GM21723 (cell line): ENCODE measurements around the gene PDCD6IP.
"Not testable (repeated sequence)": the region's sequence is repeated elsewhere in the genome, so short reads cannot be mapped to it uniquely, and the experiment has no call there.

ENCODE experiments used
- ATAC-seq: cut with Tn5 transposase; IDR thresholded peaks from one replicate; pipeline ENCODE4 v1.9.1; 2021; ENCODE audit warnings: mild to moderate bottlenecking, moderate library complexity; ENCODE audit not compliant: unreplicated experiment

Gene PDCD6IP

DNA sequence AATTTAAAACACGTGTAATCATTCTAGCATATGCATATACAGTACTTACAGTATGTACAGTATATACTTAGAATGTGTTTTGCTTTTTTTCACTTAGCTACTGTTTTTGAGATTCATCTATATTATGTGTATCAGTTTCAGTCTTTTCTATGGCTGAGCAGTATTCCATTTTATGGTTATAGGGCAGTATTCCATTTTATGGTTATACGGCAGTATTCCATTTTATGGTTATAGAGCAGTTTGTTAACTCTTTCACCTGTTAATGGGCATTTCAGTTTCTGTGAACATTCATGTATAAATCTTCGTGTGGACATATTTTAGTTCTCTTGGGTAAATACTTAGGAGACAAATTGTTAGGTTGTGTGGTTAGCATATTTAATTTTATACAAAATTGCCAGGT, 40.9 kb downstream of the PDCD6IP start:
- ATAC-seq = no peak

DNA sequence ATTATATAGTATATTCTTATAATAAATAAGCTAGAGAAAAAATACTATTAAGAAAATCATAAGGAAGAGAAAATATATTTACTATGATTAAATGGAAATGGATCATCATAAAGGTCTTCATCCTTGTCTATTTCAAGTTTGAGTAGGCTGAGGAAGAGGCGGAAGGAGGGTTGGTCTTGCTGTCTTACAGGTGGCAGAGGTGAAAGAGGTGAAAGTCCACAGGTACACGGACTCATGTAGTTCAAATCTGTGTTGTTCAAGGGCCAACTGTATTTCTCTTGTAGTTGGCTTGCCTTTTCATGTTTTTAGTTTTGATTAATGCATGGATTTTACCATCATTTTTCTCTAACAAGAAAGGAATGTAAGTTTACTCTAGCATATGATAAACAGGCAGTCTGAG, 41.7 kb downstream of the PDCD6IP start:
- no peak for ATAC-seq

DNA sequence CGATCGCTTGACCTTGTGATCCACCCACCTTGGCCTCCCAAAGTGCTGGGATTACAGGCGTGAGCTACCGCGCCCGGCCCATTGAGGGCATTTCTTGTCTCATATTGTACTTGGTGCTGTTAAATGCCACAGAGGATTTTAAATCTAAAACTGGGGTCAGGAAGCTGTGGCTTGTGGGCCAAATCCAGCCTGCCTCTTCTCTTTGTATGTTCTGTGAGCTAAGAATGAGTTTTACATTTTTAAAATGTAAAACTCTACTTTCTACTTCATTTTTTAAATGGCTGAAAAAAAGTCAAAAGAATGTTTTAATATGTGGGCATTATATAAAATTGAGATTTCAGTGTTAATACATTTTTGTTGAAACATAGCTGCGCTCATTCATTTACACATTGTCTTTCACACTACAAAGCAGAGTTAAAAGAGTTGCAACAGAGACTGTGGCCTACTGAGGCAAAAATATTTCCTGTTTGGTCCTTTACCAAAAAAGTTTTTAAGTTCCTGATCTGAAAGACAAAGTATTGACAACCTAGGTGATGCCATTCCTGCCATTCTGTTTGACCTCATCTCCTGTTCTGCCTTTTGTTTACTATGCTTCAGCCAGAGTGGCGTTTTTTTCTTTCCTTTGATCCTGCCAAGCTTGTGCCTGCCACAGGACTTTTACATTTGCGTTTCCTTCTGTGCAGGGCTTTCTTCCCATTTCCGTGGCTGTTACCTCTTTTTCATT, 50.4 kb downstream of the PDCD6IP start:
- no peak for ATAC-seq

DNA sequence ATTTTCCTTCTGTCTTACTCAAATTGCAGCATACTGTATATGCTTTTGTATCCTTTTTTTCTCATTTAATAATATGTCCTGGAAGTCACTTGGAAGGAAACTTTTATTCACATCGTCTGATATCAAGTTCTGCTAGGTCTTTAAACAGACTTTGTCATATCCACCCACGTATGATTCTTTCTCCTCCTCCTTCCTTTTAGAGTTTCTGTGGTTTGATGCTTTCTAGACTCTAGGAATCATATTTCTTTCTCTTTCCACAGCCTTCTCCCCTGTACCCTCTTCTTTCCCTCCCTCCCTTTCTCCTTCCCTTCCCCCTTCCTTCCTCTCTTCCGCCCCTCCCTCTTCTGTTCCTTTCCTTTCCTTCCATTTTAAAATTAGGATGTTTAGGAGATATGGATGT, 52.2 kb downstream of the PDCD6IP start:
- not testable (repeated sequence) for ATAC-seq

DNA sequence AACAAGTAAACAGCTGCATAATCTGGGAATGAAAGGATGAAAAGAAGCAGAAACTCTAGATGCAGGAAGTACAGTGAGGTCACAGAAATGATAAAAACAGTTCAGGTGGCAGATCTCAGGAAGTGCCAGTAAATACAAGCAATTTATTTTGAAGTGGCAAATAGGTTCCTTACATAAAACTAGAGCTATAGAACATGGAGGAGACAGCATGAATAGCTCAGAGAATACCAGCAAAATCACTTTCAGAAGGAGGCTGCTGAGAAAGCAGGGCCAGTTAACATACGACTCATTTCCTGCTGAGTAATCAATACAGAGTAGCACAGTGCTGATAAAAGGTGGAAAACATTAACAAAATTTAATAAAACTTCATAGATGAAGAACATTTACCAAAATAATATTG, 57.0 kb downstream of the PDCD6IP start:
- ATAC-seq = not testable (repeated sequence)

DNA sequence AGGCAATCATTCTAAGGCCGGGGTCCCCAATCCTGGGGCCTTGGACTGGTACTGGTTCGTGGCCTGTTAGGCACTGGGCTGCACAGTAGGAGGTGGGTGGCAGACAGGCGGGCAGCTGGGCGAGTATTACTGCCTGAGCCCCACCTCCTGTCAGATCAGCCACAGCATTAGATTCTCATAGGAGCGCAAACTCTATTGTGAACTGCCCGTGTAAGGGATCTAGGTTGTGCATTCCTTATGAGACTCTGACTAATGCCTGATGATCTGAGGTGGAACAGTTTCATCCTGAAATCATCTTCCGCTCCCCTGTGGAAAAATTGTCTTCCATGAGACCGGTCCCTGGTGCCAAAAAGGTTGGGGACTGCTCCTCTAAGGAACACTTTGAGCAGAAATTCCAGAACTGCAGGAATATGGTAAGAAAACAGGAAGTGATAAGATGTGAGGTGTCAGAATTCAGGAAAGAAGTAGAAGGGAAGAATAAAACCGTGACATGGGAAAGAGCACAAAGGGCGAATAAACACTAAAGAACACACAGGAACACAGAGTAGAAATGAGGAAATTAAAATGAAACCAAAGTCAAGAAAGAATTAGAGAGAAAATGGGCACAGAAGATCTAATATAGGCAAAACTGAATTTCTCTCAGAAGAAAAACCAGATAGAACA, 57.6 kb downstream of the PDCD6IP start:
- no peak for ATAC-seq

DNA sequence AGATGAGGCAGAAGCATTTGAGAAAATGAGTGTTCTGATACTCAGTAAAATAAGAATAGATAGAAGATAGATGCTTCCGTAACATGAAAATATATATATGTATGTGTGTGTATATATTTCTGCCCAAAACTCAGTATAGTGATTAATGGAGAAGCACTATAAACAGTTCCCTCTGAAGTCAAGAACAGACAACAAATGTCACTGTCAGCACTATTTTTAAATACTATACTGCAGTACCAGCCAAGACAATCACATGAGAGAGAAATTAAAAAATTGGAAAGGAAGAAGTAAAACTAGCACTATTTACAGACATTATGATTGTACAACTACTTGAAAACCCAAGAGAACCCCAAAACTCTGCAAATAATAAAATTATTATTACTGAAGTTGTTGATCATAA, 59.3 kb downstream of the PDCD6IP start:
- not testable (repeated sequence) for ATAC-seq

DNA sequence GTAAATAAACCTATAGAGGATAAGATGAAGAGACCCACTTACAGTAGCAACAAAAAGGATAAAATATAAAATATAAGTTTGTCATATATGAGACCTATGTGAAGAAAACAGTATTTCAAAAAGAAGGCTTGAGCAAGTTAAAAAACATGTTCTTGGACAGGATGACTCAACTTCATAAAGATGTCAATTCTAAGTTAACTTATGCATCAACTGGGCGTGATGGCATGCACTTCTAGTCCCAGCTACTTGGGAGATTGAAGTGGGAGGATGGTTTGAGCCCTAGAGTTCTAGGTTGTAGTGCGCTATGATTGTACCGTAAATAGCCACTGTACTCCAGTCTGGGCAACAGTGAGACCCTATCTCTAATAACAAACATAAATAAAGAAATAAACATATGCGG, 59.7 kb downstream of the PDCD6IP start:
- ATAC-seq = no peak

DNA sequence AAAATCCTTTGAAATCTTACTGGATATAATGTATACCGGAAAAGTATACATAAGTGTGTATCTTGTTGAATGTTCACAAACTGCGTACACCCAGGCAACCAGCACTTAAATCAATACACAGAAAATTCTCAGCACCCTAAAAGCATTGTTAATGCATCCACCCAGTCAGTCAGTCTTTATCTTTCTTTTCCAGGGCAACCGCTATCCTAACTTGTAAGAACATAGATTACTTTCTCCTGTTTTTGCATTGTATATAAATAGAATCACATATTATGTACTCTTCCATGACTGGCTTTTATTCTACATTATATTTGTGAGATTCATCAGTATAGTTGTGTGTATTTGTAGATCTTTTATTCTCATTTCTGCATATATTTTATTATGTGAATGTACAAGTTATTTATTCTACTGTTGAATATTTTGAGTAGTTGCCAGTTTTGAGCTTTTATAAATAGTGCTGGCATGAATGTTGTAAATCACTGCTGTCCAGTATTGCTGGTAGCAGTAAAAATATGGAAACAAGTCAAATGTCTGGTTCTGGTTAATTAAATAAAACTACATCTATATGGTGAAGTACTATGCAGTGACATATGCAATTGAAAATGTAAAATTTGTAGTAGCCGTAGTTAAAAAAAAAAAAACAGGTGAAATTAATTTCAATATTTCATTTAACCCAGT, 62.1 kb downstream of the PDCD6IP start:
- no peak for ATAC-seq

DNA sequence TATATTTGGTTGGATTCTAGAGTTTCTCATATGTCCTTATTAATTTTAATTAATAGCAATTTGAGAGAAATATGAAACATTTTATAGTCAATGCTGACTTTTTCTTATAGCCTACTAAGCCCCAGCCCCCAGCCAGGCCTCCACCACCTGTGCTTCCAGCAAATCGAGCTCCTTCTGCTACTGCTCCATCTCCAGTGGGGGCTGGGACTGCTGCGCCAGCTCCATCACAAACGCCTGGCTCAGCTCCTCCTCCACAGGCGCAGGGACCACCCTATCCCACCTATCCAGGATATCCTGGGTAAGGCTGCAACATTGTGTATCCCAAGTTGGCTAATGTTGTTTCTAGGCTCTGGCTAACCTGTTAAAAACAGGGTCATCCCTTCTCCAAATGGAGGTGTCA, 66.7 kb downstream of the PDCD6IP start:
- no peak for ATAC-seq

DNA sequence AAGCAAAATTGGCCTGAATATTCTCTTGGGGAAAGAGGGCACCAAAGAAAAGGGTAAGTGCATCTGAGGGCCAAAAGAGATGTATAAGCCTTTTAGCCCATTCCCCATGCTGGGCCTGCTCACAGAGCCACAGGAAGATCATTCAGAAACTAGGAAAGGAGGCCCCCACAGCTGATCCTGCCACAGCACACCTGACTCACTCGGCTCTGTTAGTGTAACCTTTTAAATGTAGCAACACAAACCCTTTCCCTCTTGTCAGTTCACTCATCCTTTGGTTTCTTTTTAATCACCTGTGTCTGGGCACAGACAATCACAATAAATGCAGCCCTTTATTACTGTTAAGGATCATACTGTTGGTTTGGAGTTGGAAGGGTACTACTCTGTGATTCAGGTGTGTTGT, 69.9 kb downstream of the PDCD6IP start:
- ATAC-seq = no peak

DNA sequence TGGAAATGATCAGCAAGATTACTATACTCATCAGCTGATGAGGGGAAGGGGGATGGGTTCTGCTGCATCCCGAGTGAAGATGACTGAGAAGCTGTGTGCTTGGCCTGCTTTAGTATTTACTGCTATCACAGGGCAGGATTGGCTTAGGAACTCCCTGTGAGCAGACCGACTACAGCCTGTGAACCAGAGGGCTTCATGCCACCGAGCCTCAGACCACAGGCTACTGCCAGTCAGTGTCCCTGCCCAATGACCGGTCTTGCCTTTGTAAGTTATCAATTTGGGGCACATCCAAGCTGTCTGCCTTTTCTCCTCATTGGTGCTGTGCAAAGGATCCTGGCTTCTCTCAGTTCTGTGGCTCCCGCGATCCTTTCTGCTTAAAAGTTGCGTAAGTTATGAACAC, 71.5 kb downstream of the PDCD6IP start:
- no peak for ATAC-seq

DNA sequence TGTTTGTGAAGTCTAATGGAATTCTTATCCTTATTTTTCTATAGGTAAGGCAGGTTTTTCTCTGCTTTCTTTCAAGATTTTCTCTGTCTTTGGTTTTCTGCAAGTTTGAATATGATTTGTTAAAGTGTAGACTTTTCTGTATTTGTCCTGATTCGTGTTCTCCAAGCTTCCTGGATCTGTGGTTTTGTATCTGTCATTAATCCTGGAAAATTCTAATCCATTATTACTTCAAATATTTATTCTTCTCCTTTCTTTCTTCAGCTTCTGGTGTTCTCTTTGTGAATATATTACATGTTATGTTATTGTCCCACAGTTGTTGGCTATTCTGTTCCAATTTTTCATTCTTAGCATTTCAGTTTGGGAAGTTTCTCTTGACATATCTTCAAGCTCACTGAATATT, 76.4 kb downstream of the PDCD6IP start:
- ATAC-seq = no peak

DNA sequence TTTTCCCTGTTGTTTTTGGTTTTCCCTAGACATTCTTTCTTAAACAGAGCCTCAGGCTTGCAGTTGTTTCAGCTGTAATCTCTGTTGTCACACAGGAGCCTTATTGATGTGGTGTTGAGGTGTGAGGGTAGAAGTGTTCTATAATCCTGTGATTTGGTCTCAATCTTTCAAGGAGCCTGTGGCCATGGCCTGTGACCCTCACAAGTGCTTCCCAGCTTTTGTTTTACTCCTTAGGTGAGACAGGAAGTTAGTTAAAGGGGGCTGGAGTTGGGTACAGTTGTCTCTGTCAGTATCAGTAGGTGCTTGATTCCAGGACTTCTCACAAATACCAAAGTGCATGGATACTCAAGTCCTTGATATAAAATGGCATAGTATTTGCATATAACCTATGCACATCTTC, 77.2 kb downstream of the PDCD6IP start:
- ATAC-seq = no peak

DNA sequence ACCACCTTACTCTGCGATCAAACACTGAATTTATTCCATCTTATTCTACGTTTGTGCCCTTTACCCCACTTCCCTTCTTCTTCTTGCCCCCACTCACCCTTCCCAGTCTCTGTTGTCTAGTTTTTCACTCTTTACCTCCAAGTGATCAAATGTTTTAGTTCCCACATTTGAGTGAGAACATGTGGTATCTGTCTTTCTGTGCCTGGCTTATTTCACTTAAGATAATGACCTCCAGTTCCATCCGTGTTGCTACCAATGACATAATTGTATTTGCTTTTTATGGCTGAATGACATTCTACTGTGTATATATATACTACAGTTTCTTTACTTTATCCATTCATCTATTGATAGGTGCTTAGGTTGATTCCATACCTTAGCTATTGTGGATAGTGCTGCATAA, 78.8 kb downstream of the PDCD6IP start:
- ATAC-seq = no peak

DNA sequence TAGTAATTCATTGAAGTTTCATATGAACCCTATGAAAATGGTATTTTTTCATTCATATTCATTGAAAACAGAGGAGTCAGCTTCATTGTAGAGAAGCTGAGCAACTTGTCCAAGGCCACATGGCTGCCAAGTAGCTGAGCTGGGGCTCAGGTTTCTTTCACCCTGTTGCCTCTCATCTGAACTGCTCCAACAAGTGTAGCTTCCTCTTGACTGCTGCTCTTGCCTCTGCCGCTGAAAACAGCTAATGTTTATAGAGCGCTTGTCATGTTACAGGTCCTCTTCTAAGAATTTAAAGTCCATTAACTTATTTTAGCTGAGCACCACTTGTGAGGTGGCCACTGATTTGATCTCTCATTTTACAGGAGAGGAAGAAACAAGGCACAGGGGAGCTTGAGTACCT, 81.1 kb downstream of the PDCD6IP start:
- ATAC-seq = no peak

DNA sequence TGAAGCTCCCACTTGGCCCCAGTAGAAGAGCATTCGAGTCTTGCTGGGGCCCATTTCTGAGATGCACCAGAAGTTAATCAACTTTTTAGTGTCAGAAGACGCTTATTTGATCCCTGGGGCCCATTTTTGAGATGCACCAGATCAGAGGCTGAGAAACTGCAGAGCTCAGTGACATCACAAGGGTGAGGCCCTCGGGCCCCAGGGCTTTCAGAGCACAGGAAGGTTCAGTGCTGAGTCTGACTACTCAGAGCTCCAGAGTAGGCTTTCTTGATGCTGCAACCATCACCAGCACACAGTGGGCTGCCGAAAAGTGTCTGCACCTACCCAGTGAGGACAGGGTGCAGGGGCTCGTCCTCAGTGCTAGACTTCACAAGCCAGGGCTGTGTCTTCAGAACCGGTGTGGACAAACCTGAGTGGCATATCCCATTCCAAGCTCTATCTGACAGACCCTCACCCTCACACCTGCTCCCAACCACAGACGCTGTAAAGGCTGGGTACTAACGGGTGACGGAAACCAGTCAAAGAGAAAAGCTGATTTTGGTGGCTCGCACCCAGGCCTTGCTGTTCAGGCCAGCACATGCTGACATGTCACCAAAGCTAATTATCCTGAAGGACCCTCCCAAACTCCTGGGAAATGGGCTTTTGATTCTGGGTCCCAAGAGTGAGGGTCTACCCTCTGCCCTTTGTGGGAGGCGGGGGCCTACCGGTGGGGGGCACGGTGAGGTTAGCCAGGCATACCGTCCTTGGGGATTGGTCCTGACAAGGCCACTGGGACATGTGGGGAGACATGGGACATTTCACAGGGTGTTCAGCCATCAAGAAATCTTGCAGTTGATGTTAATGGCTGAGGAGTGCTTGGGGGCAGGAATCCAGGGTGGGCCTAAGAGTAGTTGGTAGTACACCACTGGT, 83.0 kb downstream of the PDCD6IP start:
- no peak for ATAC-seq

DNA sequence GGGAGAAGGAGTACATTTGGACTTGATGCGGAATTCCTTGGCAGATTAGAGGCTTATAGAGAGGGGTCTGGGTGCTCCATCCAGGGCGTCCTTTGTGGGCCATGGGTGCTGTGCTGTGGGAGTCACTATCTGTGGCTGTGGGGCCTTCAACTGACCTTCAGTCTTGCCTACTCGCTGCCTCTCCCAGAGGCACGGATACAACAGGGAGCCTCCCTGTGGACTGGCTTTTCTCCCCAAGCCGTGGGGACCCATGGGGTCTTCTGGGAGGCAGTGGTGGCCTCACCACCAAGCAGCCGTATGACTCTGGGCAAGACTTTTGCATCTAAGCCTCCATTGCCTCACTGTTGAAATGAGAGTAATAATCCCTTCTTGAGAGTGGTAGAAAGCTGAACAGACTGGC, 83.9 kb downstream of the PDCD6IP start:
- no peak for ATAC-seq

DNA sequence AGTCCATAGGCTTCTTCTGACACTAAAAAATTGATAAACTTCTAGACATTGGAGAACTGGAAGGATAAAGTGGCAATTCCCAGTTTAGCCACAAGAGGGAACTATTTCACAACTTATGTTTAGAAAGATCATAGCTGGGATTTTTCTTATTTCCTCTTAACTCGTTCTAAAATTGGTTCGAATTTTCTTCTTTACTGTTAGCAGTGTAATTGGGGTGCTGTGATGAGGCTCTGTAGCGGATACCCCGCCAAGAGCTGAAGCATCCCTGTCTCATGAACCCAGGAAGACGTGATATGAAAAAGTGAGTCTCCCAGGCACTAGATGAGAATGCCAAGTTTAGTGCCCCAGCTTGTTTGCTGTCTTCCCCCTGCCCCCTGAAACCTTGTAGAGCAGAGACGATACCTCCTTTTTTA, 85.1 kb downstream of the PDCD6IP start:
- ATAC-seq = no peak

DNA sequence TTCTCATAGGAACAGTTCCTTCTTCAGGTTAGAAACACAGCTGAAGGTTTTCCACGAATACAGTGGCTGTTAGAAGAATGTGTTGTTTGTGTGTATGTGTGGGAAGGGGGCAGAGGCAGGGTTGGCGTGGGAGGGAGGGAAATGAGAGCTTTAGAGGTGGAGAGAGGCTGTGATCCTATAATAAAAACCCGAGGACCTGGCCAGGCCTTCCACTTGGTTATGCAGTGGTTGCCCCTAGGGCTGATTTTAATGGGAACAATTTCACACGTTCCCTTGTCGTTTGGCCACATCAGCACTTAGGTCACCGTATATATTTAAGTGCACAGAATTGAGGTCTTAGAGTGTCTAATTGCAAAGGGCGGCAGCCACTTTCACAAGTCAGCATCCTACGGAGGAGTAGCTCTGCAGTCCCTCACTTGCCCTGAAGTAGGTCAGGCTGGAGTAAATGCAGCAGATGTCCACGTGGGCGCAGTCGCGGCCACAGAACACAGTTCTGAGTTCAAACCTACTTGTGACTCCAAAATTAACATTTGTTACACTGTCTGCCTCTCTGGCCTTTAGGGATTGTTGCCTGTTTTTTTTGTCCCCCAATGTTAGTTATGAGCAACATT, 85.6 kb downstream of the PDCD6IP start:
- ATAC-seq = no peak

DNA sequence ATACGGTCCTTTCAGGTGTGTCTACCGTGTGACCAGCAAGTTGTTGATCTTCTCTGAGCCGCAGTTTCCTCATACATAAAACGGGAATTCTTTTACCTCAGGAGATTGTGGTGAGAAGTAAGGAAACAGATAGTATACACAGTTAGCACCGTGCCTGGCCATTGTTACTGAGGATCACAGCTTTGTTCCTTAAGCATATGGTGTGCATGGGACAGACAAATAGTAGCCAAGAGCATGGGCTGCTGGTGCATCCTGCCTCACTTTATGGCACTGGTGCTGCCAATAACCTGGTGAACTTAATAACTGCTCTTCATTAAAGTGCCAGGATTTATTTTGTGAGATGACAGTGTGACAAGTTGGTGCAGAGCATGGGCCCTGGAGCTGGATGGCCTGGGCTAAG, 86.3 kb downstream of the PDCD6IP start:
- ATAC-seq = no peak
